Body of pancreas (tissue), 4 donors: Measurements from ENCODE around the gene DNAJB2. TPM values are rescaled to one million over a fixed set of nuclear protein-coding genes. Genes with fewer than 3 reads are reported as not detected.

Experiments
- ATAC-seq: fragments of 150-250 bp; one replicate; pipeline ENCODE4 v1.9.1; 2016
- DNase-seq, 4 donors: peaks; one replicate each; pipeline ENCODE4 v3.0.0-alpha.2; 2019
- H3K27ac ChIP-seq, 4 donors: fragments of 200-600 bp; sonication (generic); 1 replicate in 3 of 4; 2 replicates in 1 of 4; pipeline versions ENCODE4 v1.5.1 to v1.6.1; 2016 to 2019; ENCODE audit warnings: mild to moderate bottlenecking in 1 of 4, mixed read lengths in 1 of 4, moderate library complexity in 1 of 4
- H3K27me3 ChIP-seq, 2 donors: fragments of 200-600 bp; sonication (generic); one replicate each; pipeline ENCODE4 v1.6.0; 2016; ENCODE audit warnings: mild to moderate bottlenecking in 1 of 2
- H3K36me3 ChIP-seq, 2 donors: fragments of 200-600 bp; sonication (generic); replicated peaks in 1 of 2; 2 replicates each; pipeline ENCODE4 v1.5.1; 2016; ENCODE audit warnings: low read depth in 2 of 2; ENCODE audit not compliant: insufficient read depth in 1 of 2
- H3K4me1 ChIP-seq: fragments of 200-600 bp; sonication (generic); one replicate; pipeline ENCODE4 v1.6.0; 2016
- H3K4me3 ChIP-seq, 2 donors: fragments of 200-600 bp; sonication (generic); 1 replicate in 1 of 2; 2 replicates in 1 of 2; pipeline ENCODE4 v1.5.1; 2016 to 2019
- H3K9me3 ChIP-seq, 3 donors: fragments of 200-600 bp; sonication (generic); 1 replicate in 2 of 3; 2 replicates in 1 of 3; pipeline ENCODE4 v1.5.1; 2016
- POLR2A ChIP-seq, 3 donors: fragments of 450-650 bp; IDR thresholded peaks; one replicate each; pipeline ENCODE4 v1.6.1; 2016; ENCODE audit warnings: antibody characterized with exemption in 3 of 3, mild to moderate bottlenecking in 2 of 3
- WGBS, 2 donors: methylation state at CpG; one replicate each; pipeline ENCODE4 v1.1.5; 2017; 5-methylcytosine and 5-hydroxymethylcytosine counted together
- intact Hi-C: fragments of 100-400 bp; cut with DNase I; formaldehyde crosslinking; loops from one replicate; pipeline ENCODE4 v1.15.1; 2023
- total RNA-seq, 2 donors: library from RNA; depleted of rRNA; stranded (reverse); fragments of >200 nt; gene quantifications; one replicate each; pipeline ENCODE4 v1.1.0, GENCODE V29; 2016
- TF ChIP-seq, protein P1 (sequence below), 7 experiments: fragments of 450-650 bp in 4 of 7; fragments of 200-600 bp in 3 of 7; sonication (generic) in 3 of 7; IDR thresholded peaks; one replicate each; pipeline ENCODE4 v1.5.1; 2016 to 2019; ENCODE audit warnings: antibody characterized with exemption in 7 of 7

The DNAJB2 gene
- total RNA-seq, 2 donors from 2014 or later, result 60.3 to 68.0 TPM

DNA sequence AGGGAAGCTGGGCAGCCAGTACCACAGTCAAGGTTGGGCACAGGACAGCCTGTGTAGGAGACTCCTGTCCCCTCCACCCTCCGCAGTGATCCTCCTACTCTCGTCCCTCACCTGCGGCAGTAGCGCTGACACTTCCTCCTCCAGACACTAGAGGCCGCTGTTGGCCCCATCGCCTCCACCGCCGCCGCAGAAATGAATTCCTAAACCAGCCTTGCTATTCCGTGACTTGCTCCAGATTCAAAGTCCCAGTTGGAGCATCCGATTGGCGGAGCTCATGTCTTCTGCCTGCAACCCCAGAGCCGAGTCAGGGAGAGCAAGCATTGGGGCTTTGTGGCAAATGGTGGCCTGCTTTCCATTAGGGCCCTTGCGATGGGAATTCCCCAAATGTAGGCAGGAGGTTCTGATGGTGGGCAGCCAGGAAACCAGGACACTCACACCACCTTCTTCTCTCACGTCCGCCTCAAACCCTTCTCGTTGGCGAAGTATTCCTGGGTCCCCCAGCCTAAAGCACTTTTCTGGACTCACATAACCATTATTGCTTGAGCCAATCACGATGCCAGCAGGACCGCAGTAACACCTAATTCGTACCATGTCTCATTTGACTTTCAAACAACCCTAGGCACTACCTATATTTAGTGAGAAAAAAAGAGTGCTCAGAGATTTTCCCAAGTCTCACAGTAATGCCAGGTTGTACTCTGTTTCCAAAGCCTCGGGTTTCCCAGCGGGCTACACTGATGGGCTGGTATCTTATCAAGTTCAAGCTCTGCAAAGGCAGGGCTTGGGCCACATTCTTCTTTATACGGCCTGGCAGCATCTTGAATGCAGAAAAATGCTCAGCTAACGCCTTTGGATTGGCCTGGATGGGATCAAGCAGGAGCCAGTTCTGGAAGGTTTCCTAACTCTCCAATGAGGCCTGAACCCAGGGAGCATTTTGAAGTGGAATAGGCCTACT is 1.2 kb upstream of the DNAJB2 start:
- no peak overlapping the region for H3K4me3 ChIP-seq
- TF ChIP-seq, protein P1, sequence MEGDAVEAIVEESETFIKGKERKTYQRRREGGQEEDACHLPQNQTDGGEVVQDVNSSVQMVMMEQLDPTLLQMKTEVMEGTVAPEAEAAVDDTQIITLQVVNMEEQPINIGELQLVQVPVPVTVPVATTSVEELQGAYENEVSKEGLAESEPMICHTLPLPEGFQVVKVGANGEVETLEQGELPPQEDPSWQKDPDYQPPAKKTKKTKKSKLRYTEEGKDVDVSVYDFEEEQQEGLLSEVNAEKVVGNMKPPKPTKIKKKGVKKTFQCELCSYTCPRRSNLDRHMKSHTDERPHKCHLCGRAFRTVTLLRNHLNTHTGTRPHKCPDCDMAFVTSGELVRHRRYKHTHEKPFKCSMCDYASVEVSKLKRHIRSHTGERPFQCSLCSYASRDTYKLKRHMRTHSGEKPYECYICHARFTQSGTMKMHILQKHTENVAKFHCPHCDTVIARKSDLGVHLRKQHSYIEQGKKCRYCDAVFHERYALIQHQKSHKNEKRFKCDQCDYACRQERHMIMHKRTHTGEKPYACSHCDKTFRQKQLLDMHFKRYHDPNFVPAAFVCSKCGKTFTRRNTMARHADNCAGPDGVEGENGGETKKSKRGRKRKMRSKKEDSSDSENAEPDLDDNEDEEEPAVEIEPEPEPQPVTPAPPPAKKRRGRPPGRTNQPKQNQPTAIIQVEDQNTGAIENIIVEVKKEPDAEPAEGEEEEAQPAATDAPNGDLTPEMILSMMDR (IDR thresholded peaks at IDR 0.05), result peak; percentile 89 to 98 (median 97)
- no peak for TF ChIP-seq POLR2A (IDR thresholded peaks at IDR 0.05)

DNA sequence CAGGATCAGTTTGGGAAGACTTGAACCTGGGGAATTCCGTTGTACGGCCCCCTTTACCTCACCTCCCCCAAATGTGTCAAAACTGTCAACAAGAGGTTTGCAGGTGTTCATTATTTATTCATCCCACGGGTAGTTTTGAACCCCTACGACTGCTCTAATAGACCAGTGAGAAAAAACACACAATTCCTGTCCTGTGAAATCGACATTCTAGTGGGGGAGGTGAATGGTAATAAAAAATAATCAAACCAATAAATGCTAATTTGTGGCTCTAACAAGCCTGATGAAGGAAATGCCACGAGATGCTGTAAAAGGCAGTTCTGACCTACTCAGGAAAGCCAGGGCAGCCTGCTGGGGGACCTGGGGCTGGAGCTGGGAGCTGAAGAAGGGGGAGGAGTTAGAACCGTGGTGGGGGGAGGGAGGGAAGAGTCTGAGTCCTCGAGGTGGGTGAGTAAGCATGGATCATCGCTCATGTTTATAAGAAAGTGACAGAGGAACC is 463 bp upstream of the DNAJB2 start:
- ATAC-seq (peak; percentile 45), DNase-seq (no peak)
- Histone ChIP-seq H3K36me3 (peaks cover 0 to 10% of the 10 kb centered on the region in 2 donors), H3K4me1 (peaks cover 42% of the 10 kb centered on the region), H3K4me3 (no peak overlapping the region), H3K9me3 (no peaks in the 10 kb centered on the region), H3K27ac (peak overlapping the region; percentile 95 to 99 (median 96)), H3K27me3 (no peaks in the 10 kb centered on the region)
- 2 to 7% methylated on average over 9 of the region's 9 CpGs for WGBS, 2 donors
- intact Hi-C loops, result no loop called here
- no peak for TF ChIP-seq POLR2A (IDR thresholded peaks at IDR 0.05)
- TF ChIP-seq, protein P1 (IDR thresholded peaks at IDR 0.05), result peak in 1 of 7 experiments; percentile 3

More for the DNA sequence above, 1.2 kb upstream of the DNAJB2 start:
- peak; percentile 80 to 85 (median 82) for DNase-seq
- WGBS, 2 donors, result 22 to 27% methylated on average over 20 to 25 of the region's 25 CpGs
- Histone ChIP-seq H3K27ac (peak overlapping the region; percentile 95 to 99 (median 96)), H3K27me3 (no peaks in the 10 kb centered on the region), H3K36me3 (peaks cover 0 to 10% of the 10 kb centered on the region in 2 donors), H3K4me1 (peaks cover 42% of the 10 kb centered on the region), H3K9me3 (no peaks in the 10 kb centered on the region)
- ATAC-seq, result peak; percentile 49
- intact Hi-C loops, result no loop called here

DNA sequence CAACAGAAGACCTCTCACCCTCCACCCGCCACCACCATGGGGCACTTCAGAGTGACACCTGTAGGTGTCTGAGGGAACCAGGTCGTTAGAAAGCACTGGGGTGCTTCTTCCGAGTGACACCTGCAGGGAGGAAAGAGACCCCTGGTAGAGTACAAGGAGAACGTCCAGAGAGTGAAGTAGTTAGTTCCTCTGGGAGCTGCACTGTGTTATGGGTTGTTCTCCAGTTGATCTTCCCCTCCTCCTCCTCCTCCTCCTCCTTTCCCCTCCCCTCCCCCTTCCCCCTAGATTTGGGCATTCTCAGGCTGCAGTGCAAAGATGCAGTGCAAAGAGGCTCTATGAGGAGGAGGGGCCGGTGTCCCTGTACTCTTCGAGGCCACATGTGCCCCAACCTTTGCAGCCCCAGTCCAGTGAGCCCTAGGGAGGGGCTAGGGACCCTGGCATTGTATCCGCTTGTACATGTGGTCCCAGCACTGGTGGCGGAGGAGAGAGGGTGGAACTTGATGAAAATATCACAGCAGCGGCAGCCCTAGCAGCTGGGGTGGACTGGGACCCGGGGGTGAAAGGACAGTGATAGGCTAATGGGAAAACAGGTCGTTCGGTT is 850 bp downstream of the DNAJB2 start:
- H3K4me1 ChIP-seq, result peaks cover 36% of the 10 kb centered on the region
- intact Hi-C loops, result no loop called here

GRCh38 chr2:219280651-219281050 is 1.5 kb downstream of the DNAJB2 start:
- intact Hi-C loops, result no loop called here
- no peaks in the 10 kb centered on the region for H3K9me3 ChIP-seq
- ATAC-seq (no peak), DNase-seq (no peak)
- peaks cover 36% of the 10 kb centered on the region for H3K4me1 ChIP-seq
- H3K27ac ChIP-seq, result peak overlapping the region in 3 of 4 donors; percentile 12 to 98 (median 95)
- peaks cover 0 to 21% of the 10 kb centered on the region in 2 donors for H3K36me3 ChIP-seq
- TF ChIP-seq POLR2A (IDR thresholded peaks at IDR 0.05), result no peak
- TF ChIP-seq, protein P1 (IDR thresholded peaks at IDR 0.05), result no peak
- no peak overlapping the region for H3K4me3 ChIP-seq
- no peaks in the 10 kb centered on the region for H3K27me3 ChIP-seq
- WGBS, 2 donors, result 90 to 93% methylated on average over 4 of the region's 4 CpGs

More for the DNA sequence above, 850 bp downstream of the DNAJB2 start:
- Histone ChIP-seq H3K27me3 (no peaks in the 10 kb centered on the region), H3K4me3 (peak overlapping the region; percentile 28 to 35), H3K36me3 (peaks cover 0 to 21% of the 10 kb centered on the region in 2 donors), H3K27ac (peak overlapping the region; percentile 95 to 99 (median 96)), H3K9me3 (no peaks in the 10 kb centered on the region)
- peak in 1 of 4 donors; percentile 13 for DNase-seq
- ATAC-seq, result no peak
- TF ChIP-seq, protein P1 (IDR thresholded peaks at IDR 0.05), result peak in 2 of 7 experiments; percentile 14 to 32
- TF ChIP-seq POLR2A (IDR thresholded peaks at IDR 0.05), result no peak
- WGBS, 2 donors, result 40 to 44% methylated on average over 12 of the region's 12 CpGs
